GM23248 (cell line): Measurements from ENCODE around the gene TENT4B.

Experiments
- EZH2 ChIP-seq: fragments of 200-600 bp; sonication (generic); IDR thresholded peaks from 2 replicates; pipeline ENCODE4 v1.6.1; 2018; ENCODE audit warnings: antibody characterized with exemption, mild to moderate bottlenecking; ENCODE audit not compliant: insufficient read depth, poor library complexity, severe bottlenecking
- EZH2phosphoT487 ChIP-seq: fragments of 200-600 bp; sonication (generic); IDR thresholded peaks from 2 replicates; pipeline ENCODE4 v1.6.1; 2018; ENCODE audit warnings: antibody characterized with exemption, moderate library complexity, mild to moderate bottlenecking, low read depth; ENCODE audit not compliant: insufficient read depth

DNA sequence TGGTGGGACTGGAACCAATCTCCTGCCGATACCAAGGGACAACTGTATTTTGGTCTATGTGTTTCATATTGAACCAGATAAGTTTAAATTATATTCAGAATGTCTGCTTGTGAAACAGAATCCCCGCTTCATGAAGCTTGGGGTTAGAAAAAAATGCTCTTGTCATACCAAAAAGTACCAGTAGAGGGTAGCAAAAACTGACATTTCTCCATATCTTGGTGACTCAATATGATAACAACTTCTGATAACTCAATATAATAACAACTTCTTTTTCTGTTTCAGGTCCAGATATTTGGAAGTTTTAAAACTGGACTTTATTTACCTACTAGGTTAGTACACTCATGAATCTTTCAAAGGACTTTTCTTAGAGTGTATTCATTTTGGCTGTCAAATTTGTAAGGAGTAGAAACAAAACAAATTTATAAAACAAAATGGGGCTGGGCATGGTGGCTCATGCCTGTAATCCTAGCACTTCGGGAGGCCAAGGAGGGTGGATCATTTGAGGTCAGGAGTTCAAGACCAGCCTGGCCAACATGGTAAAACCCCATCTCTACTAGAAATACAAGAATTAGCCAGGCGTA lies 60.9 kb downstream of the TENT4B start:
- TF ChIP-seq EZH2phosphoT487, result no peak
- no peak for TF ChIP-seq EZH2
